Caki2 (cell line): ENCODE results near the gene PCNT. TPM values are rescaled to one million over a fixed set of nuclear protein-coding genes. Genes with fewer than 3 reads are reported as not detected.
"Not testable (repeated sequence)": the region's sequence is repeated elsewhere in the genome, so short reads cannot be mapped to it uniquely, and the experiment has no call there.

Experiments
- DNase-seq: peaks from one replicate; pipeline ENCODE4 v3.0.0-alpha.2; 2015; ENCODE audit warnings: low read depth
- in situ Hi-C: cut with HindIII; loops from 2 replicates; pipeline ENCODE4 v1.10.0; 2016; ENCODE audit warnings: low sequenced_read_pairs, low pct_unique_long_range_greater_than_20kb, mixed read lengths
- total RNA-seq: library from RNA; depleted of rRNA; stranded (reverse); fragments of >200 nt; shearing (Covaris generic); gene quantifications from 2 replicates; pipeline ENCODE4 v1.2.3, GENCODE V29; 2014; ENCODE audit warnings: low replicate concordance

Gene PCNT
- total RNA-seq, 1 experiment from 2014 or later, result 8.5 TPM

GRCh38 chr21:46427516-46427915, 103.6 kb downstream of the PCNT start:
- in situ Hi-C loops, result no loop called here
- no peak for DNase-seq

DNA sequence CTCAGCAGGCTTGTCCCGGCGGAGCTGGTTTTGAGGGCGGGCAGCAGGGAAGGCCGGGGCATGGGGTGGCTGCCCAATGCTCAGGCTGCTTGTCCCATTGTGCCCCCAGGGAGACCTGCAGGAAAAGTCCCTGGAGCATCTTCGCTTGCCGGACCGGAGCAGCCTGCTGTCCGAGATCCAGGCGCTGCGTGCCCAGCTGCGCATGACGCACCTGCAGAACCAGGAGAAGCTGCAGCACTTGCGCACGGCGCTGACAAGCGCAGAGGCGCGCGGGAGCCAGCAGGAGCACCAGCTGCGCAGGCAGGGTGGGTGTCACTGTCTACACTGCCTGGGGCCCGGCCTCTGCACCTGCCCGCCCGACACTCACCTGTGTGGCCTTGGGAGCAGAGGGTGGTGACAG, 104.3 kb downstream of the PCNT start:
- in situ Hi-C loops, result no loop called here

DNA sequence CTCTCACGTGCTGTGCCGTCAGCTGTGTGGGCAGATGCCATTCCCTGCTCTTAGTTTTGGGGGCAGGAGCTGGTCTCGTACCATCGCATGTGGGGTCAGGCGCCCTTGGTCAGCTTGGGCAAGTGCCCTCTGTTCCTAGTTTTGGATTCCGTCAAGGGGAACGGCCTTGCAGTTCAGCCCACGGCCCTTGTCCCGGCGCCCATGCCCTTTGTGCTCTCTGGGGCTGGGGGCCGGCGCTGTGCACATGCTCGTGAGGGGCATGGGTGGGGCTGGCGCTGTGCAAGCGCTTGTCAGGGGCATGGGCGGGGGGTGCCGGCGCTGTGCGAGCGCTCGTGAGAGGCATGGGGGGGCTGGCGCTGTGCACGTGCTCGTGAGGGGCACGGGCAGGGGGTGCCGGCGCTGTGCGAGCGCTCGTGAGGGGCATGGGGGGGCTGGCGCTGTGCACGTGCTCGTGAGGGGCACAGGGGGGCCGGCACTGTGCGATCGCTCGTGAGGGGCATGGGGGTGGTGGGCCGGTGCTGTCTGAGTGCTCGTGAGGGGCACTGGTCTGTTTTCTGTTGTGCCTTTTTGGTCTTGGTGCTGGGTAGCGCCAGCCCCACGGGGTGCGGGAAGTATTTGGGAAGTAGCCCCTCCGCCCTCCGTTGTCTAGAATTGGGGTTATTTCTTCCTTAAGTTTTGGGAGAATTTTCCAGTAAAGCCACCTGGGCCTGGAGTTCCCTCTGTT, 105.2 kb downstream of the PCNT start:
- DNase-seq, result no peak
- in situ Hi-C loops, result no loop called here

More for the DNA sequence above, 104.3 kb downstream of the PCNT start:
- DNase-seq, result no peak

DNA sequence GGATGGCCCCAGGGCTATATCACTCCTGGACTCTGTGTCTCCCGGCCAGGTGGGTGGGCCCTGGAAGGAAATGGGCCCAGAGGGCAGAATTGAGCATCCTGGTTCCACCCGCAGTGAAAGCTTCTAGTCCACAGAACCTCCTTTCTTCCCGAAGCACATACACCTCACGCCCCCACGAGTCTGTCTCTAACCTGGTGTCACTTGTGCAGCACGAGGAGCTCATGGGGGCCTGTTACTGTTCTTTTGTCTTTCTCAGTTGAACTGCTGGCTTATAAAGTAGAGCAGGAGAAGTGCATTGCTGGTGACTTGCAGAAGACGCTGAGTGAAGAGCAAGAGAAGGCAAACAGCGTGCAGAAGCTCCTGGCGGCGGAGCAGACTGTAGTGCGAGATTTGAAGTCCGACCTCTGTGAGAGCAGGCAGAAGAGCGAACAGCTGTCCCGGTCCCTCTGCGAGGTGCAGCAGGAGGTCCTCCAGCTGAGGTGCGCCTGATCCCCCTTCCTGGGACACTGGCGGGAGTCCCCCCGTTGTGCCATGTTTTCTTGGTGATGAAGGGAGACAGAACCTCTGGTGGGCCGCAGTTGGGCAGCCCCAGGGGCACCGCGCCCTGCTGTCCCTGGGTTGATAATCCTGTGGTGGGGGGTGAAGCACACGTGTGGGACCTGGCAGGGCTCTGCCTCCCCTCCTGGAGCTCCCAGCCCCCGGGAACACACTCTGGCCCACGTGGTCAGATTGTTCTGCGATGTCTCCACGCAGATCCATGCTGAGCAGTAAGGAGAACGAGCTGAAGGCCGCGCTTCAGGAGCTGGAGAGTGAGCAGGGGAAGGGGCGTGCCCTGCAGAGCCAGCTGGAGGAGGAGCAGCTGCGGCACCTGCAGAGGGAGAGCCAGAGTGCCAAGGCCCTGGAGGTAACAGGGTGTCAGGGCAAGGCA, 106.1 kb downstream of the PCNT start:
- DNase-seq, result no peak
- in situ Hi-C loops, result no loop called here

DNA sequence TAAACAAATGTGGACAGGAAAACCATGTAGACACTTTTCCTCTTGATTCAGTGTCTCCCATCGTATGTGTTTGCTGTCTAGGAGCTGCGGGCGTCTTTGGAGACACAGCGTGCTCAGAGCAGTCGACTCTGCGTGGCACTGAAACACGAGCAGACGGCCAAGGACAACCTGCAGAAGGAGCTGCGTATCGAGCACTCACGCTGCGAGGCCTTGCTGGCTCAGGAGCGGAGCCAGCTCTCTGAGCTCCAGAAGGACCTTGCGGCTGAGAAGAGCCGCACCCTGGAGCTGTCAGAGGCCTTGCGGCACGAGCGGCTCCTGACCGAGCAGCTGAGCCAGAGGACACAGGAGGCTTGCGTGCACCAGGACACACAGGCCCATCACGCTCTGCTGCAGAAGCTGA, 107.5 kb downstream of the PCNT start:
- in situ Hi-C loops, result no loop called here
- DNase-seq, result no peak

GRCh38 chr21:46431884-46432488, 108.0 kb downstream of the PCNT start:
- in situ Hi-C loops, result no loop called here
- DNase-seq, result no peak

DNA sequence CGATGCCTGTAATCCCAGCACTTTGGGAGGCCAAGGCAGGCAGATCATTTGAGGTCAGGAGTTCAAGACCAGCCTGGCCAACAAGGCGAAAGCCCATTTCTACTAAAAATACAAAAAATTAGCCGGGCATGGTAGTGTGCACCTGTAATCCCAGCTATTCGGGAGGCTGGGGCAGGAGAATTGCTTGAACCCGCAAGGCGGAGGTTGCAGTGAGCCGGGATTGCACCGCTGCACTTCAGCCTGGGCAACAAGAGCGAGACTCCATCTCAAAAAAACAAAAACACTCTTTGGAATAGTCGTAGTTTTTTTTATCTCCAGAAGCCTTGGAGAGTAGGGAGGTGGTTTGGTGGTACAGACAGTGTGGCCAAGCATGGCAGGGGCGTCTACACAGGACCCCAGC, 109.2 kb downstream of the PCNT start:
- in situ Hi-C loops, result not testable (repeated sequence)

DNA sequence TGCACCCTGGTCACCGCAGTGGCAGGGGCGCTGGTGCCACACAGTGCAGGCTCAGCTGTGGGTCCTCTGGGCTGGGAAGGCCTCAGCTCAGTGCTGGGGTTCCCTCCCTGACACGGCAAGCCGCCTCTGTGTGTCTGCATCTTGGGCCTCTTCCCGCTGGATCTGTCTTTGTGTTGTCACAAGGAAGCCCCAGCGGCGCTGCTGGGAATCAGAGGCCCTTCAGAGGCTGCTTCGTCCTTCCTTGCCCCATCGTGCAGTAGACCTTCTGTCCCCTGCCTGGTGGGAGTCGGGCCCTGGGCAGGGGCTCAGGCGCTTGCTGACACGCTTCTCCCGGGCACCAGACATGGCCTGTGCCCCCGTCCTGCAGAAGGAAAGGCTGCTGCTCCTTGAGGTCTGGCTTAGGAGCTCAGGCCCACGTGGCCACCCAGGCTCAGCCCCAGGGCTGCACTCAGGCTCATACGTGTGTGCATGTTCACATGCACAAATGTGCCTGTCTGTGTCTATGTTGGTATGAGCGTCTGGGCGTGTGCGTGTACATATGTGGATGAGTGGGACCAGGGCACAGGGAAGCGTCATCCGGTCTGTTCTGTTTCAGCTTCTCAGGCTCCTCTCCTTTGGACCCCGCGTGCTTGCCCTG, 110.5 kb downstream of the PCNT start:
- in situ Hi-C loops, result no loop called here
- no peak for DNase-seq

More for the DNA sequence above, 109.2 kb downstream of the PCNT start:
- DNase-seq, result not testable (repeated sequence)

DNA sequence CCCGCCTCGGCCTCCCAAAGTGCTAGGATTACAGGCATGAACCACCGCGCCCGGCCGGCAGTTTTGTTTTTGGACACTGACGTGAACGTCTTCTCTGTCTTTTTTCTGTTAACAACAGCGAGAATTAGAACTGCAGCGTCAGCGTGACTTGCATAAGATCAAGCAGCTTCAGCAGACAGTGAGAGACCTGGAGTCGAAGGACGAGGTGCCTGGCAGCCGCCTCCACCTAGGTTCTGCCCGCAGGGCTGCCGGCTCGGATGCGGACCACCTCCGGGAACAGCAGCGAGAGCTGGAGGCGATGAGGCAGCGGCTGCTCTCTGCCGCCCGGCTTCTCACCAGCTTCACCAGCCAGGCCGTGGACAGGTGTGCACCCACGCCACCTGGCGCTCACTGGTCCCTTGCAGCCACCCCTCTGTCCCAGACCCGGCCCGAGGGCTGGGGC, 111.9 kb downstream of the PCNT start:
- no peak for DNase-seq
- in situ Hi-C loops, result no loop called here

DNA sequence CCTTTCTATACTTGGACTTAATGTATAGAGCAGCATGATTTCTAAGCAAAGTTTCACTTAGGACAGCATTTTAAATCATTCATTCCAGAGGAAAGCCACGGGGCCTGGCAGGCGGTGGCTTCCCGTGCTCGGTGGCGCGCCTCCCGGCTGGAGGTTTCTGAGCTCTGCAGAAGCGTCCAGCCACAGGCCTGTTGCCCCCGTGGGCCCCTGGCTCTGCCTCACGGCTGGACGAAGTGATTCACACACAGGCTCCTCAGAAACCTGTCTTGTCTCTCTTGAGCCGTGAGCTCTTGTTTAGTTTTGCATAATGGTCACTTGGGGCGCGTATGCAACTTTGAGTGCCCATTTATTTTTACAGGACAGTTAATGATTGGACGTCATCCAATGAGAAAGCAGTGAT, 112.7 kb downstream of the PCNT start:
- in situ Hi-C loops, result no loop called here
- DNase-seq, result no peak

DNA sequence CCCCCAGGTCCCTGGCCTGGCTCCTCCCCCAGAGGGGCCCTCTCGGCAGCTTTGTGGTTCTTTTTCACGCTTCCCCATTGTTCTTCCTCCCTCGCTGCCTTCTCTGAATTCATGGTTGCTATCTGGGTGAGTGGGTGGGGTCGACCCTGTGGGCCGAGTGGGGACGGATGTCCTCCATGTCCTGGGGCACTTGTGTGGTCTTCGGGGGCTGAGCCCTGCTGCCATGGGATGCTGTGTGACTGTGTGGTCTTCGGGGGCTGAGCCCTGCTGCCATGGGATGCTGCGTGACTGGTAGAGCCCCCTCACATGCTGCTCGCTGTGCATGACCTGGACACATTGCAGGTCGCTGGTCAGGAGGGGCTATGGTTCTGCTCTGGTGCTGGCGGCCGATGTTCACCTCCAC, 113.1 kb downstream of the PCNT start:
- in situ Hi-C loops, result no loop called here
- no peak for DNase-seq

- DNase-seq, result no peak
- in situ Hi-C loops, result no loop called here
Measured at GRCh38 chr21:46437511-46437910, 113.6 kb downstream of the PCNT start.

DNA sequence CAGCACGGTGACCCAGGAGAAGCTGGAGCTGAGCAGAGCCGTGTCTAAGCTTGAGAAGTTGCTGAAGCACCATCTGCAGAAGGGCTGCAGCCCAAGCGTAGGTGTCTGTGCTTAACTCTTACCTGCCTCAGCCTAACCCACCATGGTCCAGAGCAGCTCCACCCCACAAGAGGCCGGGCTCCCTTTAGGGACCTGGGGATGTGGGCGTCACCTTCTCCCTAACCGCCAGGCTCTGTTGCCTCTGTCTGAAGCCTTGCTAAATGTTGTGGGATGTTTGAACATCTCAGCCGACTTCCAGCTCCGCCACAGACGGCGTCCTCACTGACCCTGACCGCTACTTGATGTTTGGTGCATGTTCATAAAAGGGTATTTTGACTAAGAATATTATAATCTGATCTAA, 114.3 kb downstream of the PCNT start:
- no peak for DNase-seq
- in situ Hi-C loops, result no loop called here

GRCh38 chr21:46439906-46440305, 116.0 kb downstream of the PCNT start:
- no peak for DNase-seq
- in situ Hi-C loops, result no loop called here

DNA sequence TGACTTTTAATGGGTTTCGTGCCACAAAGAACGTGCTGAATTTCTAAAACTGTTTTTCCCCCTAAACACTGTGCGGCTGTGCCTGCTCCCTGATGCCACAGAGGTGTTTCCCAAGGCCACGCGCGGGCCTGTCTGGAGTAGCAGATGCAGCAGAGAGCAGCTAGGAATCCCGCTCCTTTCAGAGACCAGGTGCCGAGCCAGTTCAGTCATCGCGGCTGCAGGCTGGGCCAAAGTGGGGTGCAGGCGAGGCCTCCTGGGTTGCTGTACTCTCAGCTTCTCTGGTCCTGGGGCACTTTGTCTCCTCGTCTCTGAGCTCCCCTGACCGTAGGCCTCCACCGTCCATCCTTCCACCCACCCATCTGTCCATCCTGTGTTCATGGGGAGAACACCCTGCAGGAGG, 117.4 kb downstream of the PCNT start:
- in situ Hi-C loops, result no loop called here
- no peak for DNase-seq

GRCh38 chr21:46441961-46442498, 118.1 kb downstream of the PCNT start:
- DNase-seq, result no peak
- in situ Hi-C loops, result no loop called here

- in situ Hi-C loops, result no loop called here
- no peak for DNase-seq
Measured at GRCh38 chr21:46442938-46443337, 119.0 kb downstream of the PCNT start.

DNA sequence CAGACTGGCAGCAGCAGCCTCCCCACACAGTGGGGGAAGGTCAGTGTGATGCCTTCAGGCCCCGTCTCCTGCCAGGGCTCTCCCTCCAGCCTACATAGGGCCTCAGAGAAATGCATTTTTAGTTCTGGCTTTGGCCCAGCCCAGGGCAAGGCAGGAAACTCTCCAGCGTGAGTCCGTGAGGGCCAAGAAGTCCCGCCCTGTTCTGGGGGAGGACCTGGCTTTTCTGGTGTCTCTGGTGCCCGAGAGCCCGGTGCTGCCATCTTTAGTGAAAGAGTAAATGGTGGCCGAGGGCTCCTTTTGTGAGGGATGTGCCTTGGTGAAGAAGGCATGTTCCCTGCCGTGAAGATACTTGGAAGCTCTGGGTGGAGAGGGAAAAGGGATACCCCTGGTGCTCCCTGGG, 120.0 kb downstream of the PCNT start:
- DNase-seq, result no peak
- in situ Hi-C loops, result no loop called here
